Measurements from ENCODE around the gene UBASH3B. TPM values are rescaled to one million over a fixed set of nuclear protein-coding genes. Genes with fewer than 3 reads are reported as not detected.
"Not testable (repeated sequence)": the region's sequence is repeated elsewhere in the genome, so short reads cannot be mapped to it uniquely, and the experiment has no call there.

The UBASH3B gene
- total RNA-seq, 2 experiments from 2014 or later = 66.6 to 75.0 TPM

DNA sequence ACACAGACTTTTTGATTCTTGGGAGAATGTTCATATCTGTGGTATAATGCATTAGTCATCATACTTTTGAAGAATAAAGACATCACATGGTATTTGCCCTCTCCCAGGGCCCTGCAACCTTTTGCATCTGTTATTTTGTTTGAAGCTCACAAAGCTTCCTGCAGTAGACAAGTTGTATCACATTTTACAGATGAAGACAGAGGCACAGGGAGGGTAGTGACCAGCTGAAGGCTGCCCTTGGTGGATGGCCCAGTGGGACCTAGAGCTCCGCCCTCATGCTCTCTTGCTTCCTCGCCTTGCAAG, 66.4 kb downstream of the UBASH3B start:
- Mint-ChIP-seq H3K36me3 (ENCODE audit: low read depth) (peaks cover 44% of the 10 kb centered on the region), H3K27ac (peak overlapping the region; percentile 75)
- no peak for DNase-seq

DNA sequence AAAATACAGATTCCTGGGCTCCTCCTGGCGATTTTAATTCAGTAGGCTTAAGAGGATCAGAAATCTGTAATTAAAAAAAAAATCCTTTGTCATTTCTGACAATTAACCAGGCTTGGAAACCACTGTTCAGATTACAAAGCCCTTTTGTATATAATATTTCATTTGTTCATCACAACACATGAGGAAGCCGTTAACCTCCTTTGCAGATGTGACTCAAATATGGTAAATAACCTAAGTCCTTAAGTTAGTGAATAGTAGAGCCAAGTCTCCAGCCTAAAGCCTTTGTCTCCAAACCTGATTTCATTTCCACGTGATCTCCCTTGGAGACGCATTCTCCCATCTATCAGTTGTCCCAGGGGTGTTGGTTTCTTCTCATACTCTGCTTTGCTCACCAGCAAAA, 67.6 kb downstream of the UBASH3B start:
- Mint-ChIP-seq H3K36me3 (ENCODE audit: low read depth) (peaks cover 42% of the 10 kb centered on the region), H3K27me3 (ENCODE audit: low read depth) (no peaks in the 10 kb centered on the region), H3K4me3 (peak overlapping the region; percentile 57), H3K9me3 (ENCODE audit: insufficient read depth) (no peaks in the 10 kb centered on the region), H3K4me1 (ENCODE audit: low read depth) (peaks cover 96% of the 10 kb centered on the region), H3K27ac (peak overlapping the region; percentile 90)
- ChIA-PET CTCF (interaction anchor here (0.7 to 4.5 kb wide), 13 partner anchors 17 to 262 kb away, joined by 3 to 61 read pairs (median 6); partner anchors contain the start of gene UBASH3B), POLR2A (interaction anchor here (1.0 to 3.9 kb wide), 5 partner anchors 12 to 67 kb away, joined by 4 to 23 read pairs (median 5); partner anchors contain the start of gene UBASH3B)
- DNase-seq = no peak
- no peak for ATAC-seq

More for the DNA sequence above, 66.4 kb downstream of the UBASH3B start:
- Mint-ChIP-seq H3K4me1 (ENCODE audit: low read depth) (peaks cover 96% of the 10 kb centered on the region), H3K27me3 (ENCODE audit: low read depth) (no peaks in the 10 kb centered on the region), H3K9me3 (ENCODE audit: insufficient read depth) (no peaks in the 10 kb centered on the region), H3K4me3 (peak overlapping the region; percentile 12)
- no peak for ATAC-seq
- CTCF ChIA-PET = interaction anchor here (0.9 to 4.5 kb wide), 16 partner anchors 9 to 133 kb away, joined by 3 to 61 read pairs (median 6); partner anchors contain the start of gene UBASH3B
- POLR2A ChIA-PET = interaction anchor here (0.6 to 3.9 kb wide), 7 partner anchors 24 to 131 kb away, joined by 3 to 23 read pairs (median 6); no protein-coding TSS in a partner anchor

DNA sequence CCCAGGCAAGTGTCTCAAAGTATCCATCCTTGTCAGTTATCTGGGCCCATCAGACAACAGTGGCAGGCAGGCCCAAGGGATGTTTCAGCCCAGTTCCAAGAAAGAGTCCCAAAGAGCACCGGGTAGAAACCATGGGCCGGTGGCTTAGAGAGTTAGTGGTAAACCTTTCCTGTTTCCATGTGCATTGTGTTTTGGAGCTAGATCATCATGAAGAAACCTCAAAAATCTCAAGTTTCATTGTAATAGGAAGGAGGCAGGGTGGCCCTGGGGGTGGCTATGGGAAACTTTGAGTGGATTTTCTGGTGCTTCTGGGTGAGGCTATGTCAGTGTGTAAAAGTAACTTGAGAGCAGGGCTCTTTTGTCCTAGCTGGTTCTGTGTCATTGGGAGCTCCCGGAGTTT, 68.1 kb downstream of the UBASH3B start:
- Mint-ChIP-seq H3K27me3 (ENCODE audit: low read depth) (no peaks in the 10 kb centered on the region), H3K27ac (peak overlapping the region; percentile 90), H3K36me3 (ENCODE audit: low read depth) (peaks cover 40% of the 10 kb centered on the region), H3K4me3 (peak overlapping the region; percentile 57), H3K9me3 (ENCODE audit: insufficient read depth) (no peaks in the 10 kb centered on the region), H3K4me1 (ENCODE audit: low read depth) (peaks cover 96% of the 10 kb centered on the region)
- CTCF ChIA-PET = interaction anchor here (1.0 to 4.5 kb wide), 11 partner anchors 16 to 129 kb away, joined by 3 to 61 read pairs (median 4); partner anchors contain the start of gene UBASH3B
- ATAC-seq (peak; percentile 59), DNase-seq (peak; percentile 56)
- POLR2A ChIA-PET = interaction anchor here (0.6 to 3.9 kb wide), 5 partner anchors 11 to 67 kb away, joined by 3 to 23 read pairs (median 5); partner anchors contain the start of gene UBASH3B

DNA sequence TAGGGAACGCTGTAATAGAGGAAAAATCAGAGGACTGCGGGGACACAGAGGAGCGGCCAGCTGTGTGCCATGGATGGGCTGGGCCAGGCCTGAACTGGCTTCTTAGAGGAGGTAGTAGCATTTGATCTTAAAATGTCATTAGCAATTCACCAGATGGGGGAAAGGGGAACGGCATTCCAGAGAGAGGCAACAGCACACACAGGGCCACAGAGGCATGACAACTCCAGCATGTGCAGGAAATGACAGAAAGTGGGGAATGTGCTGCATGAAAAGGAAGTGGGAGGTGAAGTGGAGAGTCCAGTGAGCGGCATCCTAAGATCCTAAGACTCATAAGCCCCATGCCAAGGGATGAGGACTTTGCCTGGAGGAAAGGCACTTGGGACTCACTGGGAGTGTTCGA, 69.0 kb downstream of the UBASH3B start:
- H3K27me3 Mint-ChIP-seq (ENCODE audit: low read depth) = no peaks in the 10 kb centered on the region

DNA sequence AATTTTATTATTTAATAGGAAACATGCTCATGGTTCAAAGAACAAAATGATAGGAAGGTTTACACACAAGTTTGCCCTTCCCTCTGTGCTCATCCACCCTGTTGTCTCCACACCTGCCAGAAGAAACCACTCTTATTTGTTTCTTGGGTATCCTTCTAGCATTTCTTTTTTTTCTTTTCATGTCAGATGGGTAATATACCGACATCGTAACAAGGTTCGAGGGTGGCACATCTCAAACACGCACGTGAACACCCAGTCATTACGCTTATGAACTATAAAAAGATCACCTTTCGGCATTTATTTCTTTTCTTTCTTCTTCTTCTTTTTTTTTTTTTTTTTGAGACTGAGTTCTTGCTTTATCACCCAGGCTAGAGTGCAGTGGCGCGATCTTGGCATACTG, 70.5 kb downstream of the UBASH3B start:
- no peaks in the 10 kb centered on the region for H3K27me3 Mint-ChIP-seq (ENCODE audit: low read depth)
- DNase-seq = no peak
- H3K4me1 Mint-ChIP-seq (ENCODE audit: low read depth) = peaks cover 85% of the 10 kb centered on the region
- H3K36me3 Mint-ChIP-seq (ENCODE audit: low read depth) = peaks cover 29% of the 10 kb centered on the region
- ATAC-seq = no peak
- POLR2A ChIA-PET = interaction anchor here (1.2 to 2.9 kb wide), 5 partner anchors 19 to 51 kb away, joined by 4 to 31 read pairs (median 6); no protein-coding TSS in a partner anchor
- no peaks in the 10 kb centered on the region for H3K9me3 Mint-ChIP-seq (ENCODE audit: insufficient read depth)
- H3K27ac Mint-ChIP-seq = peak overlapping the region; percentile 96
- H3K4me3 Mint-ChIP-seq = peak overlapping the region; percentile 68
- CTCF ChIA-PET = interaction anchor here (1.2 to 5.5 kb wide), 10 partner anchors 8 to 328 kb away, joined by 3 to 69 read pairs (median 10); partner anchors contain the start of gene UBASH3B

More for the DNA sequence above, 69.0 kb downstream of the UBASH3B start:
- no peak for ATAC-seq
- peaks cover 39% of the 10 kb centered on the region for H3K36me3 Mint-ChIP-seq (ENCODE audit: low read depth)
- ChIA-PET POLR2A (interaction anchor here (1.2 to 3.9 kb wide), 3 partner anchors 21 to 68 kb away, joined by 5 to 23 read pairs (median 9); partner anchors contain the start of gene UBASH3B), CTCF (interaction anchor here (1.1 to 4.5 kb wide), 7 partner anchors 15 to 69 kb away, joined by 3 to 61 read pairs (median 6); partner anchors contain the start of gene UBASH3B)
- H3K9me3 Mint-ChIP-seq (ENCODE audit: insufficient read depth) = no peaks in the 10 kb centered on the region
- no peak for DNase-seq
- H3K4me1 Mint-ChIP-seq (ENCODE audit: low read depth) = peaks cover 96% of the 10 kb centered on the region
- peak overlapping the region; percentile 57 for H3K4me3 Mint-ChIP-seq
- H3K27ac Mint-ChIP-seq = peak overlapping the region; percentile 90

DNA sequence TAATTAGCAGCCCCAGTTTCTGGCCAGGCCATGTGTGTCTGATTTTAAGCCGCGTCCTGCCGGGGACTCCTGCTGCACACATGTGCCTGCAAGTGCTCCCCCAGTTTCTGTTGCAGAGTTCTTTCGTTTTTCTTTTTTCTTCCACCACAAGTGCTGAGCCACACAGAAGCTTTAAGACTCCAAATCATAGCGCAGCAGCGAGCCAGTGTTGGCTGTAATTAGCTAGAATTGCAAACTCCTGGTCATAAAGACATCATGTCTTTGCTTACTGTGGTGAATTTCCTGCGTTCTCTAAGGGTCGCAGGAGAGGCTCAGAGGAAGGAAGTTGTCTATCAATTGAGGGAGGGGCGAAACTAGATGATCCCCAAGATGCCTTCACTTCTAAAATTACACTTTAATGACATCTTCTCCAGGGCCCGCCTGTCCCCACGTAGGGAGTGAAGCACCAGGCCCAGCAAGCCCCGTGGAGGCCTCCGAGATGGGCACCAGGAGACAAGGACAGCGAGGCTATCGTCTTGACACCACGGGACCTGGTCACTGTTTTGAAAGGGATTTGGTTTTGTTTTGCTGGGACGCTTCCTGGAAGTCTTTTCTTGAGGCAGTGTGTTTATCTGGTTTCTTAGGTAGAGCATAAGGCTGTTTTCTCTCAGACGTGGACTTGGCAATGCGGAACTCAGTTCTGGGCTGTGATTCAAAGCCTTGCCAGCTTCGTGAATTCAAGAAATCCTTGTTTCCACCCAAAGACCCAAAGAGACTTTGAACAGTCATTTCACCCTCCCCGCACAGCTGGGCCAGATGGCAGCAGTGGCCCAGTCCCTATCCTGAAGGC, 71.8 kb downstream of the UBASH3B start:
- Mint-ChIP-seq H3K9me3 (ENCODE audit: insufficient read depth) (no peaks in the 10 kb centered on the region), H3K27ac (peak overlapping the region; percentile 96), H3K4me3 (peak overlapping the region; percentile 68), H3K4me1 (ENCODE audit: low read depth) (peaks cover 73% of the 10 kb centered on the region), H3K36me3 (ENCODE audit: low read depth) (peaks cover 35% of the 10 kb centered on the region), H3K27me3 (ENCODE audit: low read depth) (no peaks in the 10 kb centered on the region)
- DNase-seq (peak; percentile 70), ATAC-seq (peak; percentile 69)
- ChIA-PET POLR2A (interaction anchor here (0.6 to 2.9 kb wide), 11 partner anchors 11 to 341 kb away, joined by 3 to 31 read pairs (median 4); partner anchors contain the start of gene UBASH3B), CTCF (interaction anchor here (0.6 to 5.5 kb wide), 15 partner anchors 8 to 326 kb away, joined by 3 to 69 read pairs (median 5); partner anchors contain the start of gene UBASH3B)

DNA sequence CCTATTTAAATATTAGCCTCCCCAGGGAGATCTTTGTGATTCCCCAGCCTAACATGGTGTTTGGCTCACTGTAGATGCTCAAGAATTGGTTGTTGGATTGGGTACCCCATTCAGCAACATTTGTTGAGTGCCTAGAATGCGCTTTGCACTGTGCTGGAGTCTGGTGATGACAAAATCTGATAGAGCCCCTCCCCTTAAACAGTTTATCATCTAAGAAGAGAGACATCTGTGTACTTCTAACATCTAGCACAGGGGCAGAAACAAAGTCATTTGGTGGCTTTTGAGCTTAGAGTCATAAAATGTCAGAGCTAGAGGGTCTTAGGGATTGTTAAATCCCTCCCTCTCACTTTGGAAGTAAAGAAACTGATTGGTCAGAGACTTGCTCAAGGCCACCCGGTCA, 73.0 kb downstream of the UBASH3B start:
- POLR2A ChIA-PET = interaction anchor here (1.8 to 2.9 kb wide), 3 partner anchors 17 to 73 kb away, joined by 6 to 31 read pairs (median 10); partner anchors contain the start of gene UBASH3B
- no peak for ATAC-seq

DNA sequence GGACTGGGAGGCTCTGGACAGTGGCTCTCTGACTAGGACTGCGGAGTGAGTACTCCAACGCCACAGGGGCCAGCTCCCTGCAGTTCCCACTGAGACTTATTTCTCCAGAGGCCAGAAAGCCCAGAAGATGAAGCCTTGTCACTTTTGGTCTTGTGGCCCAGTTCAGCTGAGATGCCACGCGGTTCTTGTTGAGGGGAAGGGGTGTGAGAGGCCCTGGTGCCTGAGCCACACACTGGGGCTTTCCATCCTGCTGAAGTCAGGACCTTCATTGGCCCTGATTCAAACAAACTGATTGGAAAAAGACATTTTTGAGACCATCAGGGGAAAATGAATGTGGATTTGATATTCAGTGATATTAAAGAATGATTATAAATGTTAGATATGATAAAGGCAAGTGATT, 73.6 kb downstream of the UBASH3B start:
- no peak for DNase-seq
- peaks cover 43% of the 10 kb centered on the region for H3K36me3 Mint-ChIP-seq (ENCODE audit: low read depth)
- peaks cover 55% of the 10 kb centered on the region for H3K4me1 Mint-ChIP-seq (ENCODE audit: low read depth)
- no peak for ATAC-seq
- H3K27me3 Mint-ChIP-seq (ENCODE audit: low read depth) = no peaks in the 10 kb centered on the region
- no peak overlapping the region for H3K4me3 Mint-ChIP-seq
- CTCF ChIA-PET = interaction anchor here (1.0 to 5.5 kb wide), 7 partner anchors 11 to 90 kb away, joined by 4 to 69 read pairs (median 11); partner anchors contain the start of gene UBASH3B
- no peaks in the 10 kb centered on the region for H3K9me3 Mint-ChIP-seq (ENCODE audit: insufficient read depth)
- H3K27ac Mint-ChIP-seq = peak overlapping the region; percentile 96
- POLR2A ChIA-PET = interaction anchor here (0.5 to 1.7 kb wide), 2 partner anchors 15 to 1294 kb away, joined by 4 to 5 read pairs; no protein-coding TSS in a partner anchor

More for the DNA sequence above, 73.0 kb downstream of the UBASH3B start:
- no peaks in the 10 kb centered on the region for H3K27me3 Mint-ChIP-seq (ENCODE audit: low read depth)
- DNase-seq = no peak
- no peaks in the 10 kb centered on the region for H3K9me3 Mint-ChIP-seq (ENCODE audit: insufficient read depth)
- CTCF ChIA-PET = interaction anchor here (1.0 to 5.5 kb wide), 7 partner anchors 10 to 89 kb away, joined by 4 to 69 read pairs (median 11); partner anchors contain the start of gene UBASH3B
- peaks cover 61% of the 10 kb centered on the region for H3K4me1 Mint-ChIP-seq (ENCODE audit: low read depth)
- H3K36me3 Mint-ChIP-seq (ENCODE audit: low read depth) = peaks cover 42% of the 10 kb centered on the region
- H3K4me3 Mint-ChIP-seq = no peak overlapping the region
- peak overlapping the region; percentile 96 for H3K27ac Mint-ChIP-seq

DNA sequence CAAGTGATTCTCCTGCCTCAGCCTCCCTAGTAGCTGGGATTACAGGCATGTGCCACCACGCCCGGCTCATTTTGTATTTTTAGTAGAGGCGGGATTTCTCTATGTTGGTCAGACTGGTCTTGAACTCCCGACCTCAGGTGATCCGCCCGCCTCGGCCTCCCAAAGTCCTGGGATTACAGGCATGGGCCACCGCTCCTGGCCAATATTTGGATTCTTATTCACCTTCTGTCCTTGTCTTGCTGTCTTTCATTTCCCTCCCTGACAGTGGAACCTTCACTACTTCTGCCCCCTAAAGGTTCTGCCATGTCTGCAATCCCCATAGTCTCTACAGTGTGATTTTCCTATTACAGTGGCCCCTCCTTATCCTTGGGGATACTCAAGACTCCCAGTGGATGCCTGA, 75.2 kb downstream of the UBASH3B start:
- not testable (repeated sequence) for ATAC-seq; H3K9me3 Mint-ChIP-seq (ENCODE audit: insufficient read depth); H3K4me3 Mint-ChIP-seq; H3K27ac Mint-ChIP-seq; H3K27me3 Mint-ChIP-seq (ENCODE audit: low read depth); DNase-seq
- CTCF ChIA-PET = interaction anchor here (5.5 kb wide), 1 partner anchor 25 kb away, joined by 69 read pairs; no protein-coding TSS in a partner anchor
- POLR2A ChIA-PET = interaction anchor here (1.7 kb wide), 1 partner anchor 14 kb away, joined by 5 read pairs; no protein-coding TSS in a partner anchor
- peaks cover 42% of the 10 kb centered on the region for H3K4me1 Mint-ChIP-seq (ENCODE audit: low read depth)
- peaks cover 40% of the 10 kb centered on the region for H3K36me3 Mint-ChIP-seq (ENCODE audit: low read depth)

DNA sequence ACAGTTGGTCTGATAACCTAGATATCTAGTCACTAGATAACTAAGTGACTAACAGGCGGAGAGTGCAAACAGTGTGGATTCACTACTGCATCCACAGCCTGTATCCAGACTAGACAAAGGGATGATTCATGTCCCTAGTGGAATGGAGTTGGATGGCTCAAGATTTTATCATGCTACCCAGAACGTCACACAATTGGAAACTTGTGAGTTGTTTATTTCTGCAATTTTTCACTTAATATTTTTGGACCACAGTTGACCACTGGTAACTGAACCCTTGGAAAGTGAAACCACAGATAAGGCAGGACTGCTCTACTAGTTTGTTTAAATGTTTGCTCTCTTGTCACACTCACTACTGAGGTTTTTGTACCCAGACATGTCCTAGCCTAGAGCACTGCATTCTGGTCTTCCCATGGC, 76.0 kb downstream of the UBASH3B start:
- no peak overlapping the region for H3K4me3 Mint-ChIP-seq
- POLR2A ChIA-PET = interaction anchor here (2.9 kb wide), 1 partner anchor 76 kb away, joined by 9 read pairs; the partner anchor contains the start of gene UBASH3B
- DNase-seq (no peak), ATAC-seq (no peak)
- H3K36me3 Mint-ChIP-seq (ENCODE audit: low read depth) = peaks cover 40% of the 10 kb centered on the region
- H3K4me1 Mint-ChIP-seq (ENCODE audit: low read depth) = peaks cover 34% of the 10 kb centered on the region
- H3K27ac Mint-ChIP-seq = no peak overlapping the region
- CTCF ChIA-PET = interaction anchor here (1.1 to 3.7 kb wide), 3 partner anchors 18 to 34 kb away, joined by 3 to 25 read pairs (median 4); no protein-coding TSS in a partner anchor
- H3K9me3 Mint-ChIP-seq (ENCODE audit: insufficient read depth) = no peaks in the 10 kb centered on the region
- H3K27me3 Mint-ChIP-seq (ENCODE audit: low read depth) = no peaks in the 10 kb centered on the region

All from activated CD8-positive, alpha-beta T cell treated with anti-CD3 and anti-CD28 coated beads, Interleukin-2, amount 10 ng/mL, durations not matched to agents 7 days and 5 days (primary cell).